ENCODE data around the gene TLE5.

DNA sequence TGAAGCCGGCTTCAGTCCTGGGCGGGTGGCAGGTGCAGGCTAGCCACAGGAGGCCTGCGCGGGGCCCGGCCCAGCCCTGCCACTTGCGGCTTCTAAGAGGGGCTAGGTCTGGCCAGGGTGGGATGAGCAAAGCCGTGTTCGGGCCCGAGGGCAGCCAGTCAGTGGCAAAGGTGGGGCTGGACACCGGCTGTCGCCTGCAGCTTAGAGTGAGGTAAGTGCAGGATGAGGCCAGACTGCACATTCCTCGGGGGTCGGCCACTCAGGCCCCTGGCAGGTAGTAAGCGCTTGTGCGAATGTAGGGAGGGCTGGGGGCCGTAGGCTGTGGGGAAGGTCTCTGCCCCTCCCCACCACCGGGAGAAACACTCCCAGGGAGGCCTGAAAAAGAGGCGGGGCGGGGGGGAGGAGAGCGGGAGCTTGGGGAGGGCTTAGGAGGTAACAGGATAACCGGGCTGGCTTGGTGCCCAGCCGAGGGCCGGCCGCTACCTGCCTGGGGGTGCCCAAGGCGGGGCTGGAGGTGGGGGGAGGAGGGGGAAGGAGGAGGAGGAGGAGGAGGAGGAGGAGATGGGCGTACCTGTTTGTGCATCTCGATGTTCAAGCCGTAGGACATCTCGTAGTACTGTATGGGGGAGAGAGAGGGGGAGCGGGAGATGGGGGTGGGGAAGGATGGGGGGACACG, 6.4 kb downstream of the TLE5 start:
- TF ChIP-seq, protein P1, sequence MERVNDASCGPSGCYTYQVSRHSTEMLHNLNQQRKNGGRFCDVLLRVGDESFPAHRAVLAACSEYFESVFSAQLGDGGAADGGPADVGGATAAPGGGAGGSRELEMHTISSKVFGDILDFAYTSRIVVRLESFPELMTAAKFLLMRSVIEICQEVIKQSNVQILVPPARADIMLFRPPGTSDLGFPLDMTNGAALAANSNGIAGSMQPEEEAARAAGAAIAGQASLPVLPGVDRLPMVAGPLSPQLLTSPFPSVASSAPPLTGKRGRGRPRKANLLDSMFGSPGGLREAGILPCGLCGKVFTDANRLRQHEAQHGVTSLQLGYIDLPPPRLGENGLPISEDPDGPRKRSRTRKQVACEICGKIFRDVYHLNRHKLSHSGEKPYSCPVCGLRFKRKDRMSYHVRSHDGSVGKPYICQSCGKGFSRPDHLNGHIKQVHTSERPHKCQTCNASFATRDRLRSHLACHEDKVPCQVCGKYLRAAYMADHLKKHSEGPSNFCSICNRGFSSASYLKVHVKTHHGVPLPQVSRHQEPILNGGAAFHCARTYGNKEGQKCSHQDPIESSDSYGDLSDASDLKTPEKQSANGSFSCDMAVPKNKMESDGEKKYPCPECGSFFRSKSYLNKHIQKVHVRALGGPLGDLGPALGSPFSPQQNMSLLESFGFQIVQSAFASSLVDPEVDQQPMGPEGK (CRISPR knock-in tag; IDR thresholded peaks at IDR 0.05; ENCODE audit: borderline replicate concordance): no peak
- no peak for TF ChIP-seq TOX (CRISPR knock-in tag; IDR thresholded peaks at IDR 0.05; ENCODE audit: borderline replicate concordance)
- TF ChIP-seq ZNF565 (CRISPR knock-in tag; conservative IDR thresholded peaks at IDR 0.05; ENCODE audit: low read depth): no peak
- TF ChIP-seq OSR1 (CRISPR knock-in tag; IDR thresholded peaks at IDR 0.05): no peak
- no peak for TF ChIP-seq ISL1 (CRISPR knock-in tag; IDR thresholded peaks at IDR 0.05)
- TF ChIP-seq PPARA (CRISPR knock-in tag; IDR thresholded peaks at IDR 0.05; ENCODE audit: borderline replicate concordance): no peak
- no peak for TF ChIP-seq RARB (CRISPR knock-in tag; IDR thresholded peaks at IDR 0.05)
- no peak for TF ChIP-seq ZFP3 (CRISPR knock-in tag; IDR thresholded peaks at IDR 0.05)
- TF ChIP-seq BACH2 (CRISPR knock-in tag; IDR thresholded peaks at IDR 0.05; ENCODE audit: borderline replicate concordance): no peak
- no peak for TF ChIP-seq SNAI2 (CRISPR knock-in tag; IDR thresholded peaks at IDR 0.05)
- TF ChIP-seq, protein P2, sequence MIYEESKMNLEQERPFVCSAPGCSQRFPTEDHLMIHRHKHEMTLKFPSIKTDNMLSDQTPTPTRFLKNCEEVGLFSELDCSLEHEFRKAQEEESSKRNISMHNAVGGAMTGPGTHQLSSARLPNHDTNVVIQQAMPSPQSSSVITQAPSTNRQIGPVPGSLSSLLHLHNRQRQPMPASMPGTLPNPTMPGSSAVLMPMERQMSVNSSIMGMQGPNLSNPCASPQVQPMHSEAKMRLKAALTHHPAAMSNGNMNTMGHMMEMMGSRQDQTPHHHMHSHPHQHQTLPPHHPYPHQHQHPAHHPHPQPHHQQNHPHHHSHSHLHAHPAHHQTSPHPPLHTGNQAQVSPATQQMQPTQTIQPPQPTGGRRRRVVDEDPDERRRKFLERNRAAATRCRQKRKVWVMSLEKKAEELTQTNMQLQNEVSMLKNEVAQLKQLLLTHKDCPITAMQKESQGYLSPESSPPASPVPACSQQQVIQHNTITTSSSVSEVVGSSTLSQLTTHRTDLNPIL (CRISPR knock-in tag; IDR thresholded peaks at IDR 0.05; ENCODE audit: low read depth): no peak
- TF ChIP-seq, protein P3, sequence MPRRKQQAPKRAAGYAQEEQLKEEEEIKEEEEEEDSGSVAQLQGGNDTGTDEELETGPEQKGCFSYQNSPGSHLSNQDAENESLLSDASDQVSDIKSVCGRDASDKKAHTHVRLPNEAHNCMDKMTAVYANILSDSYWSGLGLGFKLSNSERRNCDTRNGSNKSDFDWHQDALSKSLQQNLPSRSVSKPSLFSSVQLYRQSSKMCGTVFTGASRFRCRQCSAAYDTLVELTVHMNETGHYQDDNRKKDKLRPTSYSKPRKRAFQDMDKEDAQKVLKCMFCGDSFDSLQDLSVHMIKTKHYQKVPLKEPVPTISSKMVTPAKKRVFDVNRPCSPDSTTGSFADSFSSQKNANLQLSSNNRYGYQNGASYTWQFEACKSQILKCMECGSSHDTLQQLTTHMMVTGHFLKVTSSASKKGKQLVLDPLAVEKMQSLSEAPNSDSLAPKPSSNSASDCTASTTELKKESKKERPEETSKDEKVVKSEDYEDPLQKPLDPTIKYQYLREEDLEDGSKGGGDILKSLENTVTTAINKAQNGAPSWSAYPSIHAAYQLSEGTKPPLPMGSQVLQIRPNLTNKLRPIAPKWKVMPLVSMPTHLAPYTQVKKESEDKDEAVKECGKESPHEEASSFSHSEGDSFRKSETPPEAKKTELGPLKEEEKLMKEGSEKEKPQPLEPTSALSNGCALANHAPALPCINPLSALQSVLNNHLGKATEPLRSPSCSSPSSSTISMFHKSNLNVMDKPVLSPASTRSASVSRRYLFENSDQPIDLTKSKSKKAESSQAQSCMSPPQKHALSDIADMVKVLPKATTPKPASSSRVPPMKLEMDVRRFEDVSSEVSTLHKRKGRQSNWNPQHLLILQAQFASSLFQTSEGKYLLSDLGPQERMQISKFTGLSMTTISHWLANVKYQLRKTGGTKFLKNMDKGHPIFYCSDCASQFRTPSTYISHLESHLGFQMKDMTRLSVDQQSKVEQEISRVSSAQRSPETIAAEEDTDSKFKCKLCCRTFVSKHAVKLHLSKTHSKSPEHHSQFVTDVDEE (CRISPR knock-in tag; IDR thresholded peaks at IDR 0.05): no peak

Measured in SK-N-SH treated with all-trans-retinoic acid at 6 μM for 48 hours (cell line).